8988T (cell line): Measurements from ENCODE around the gene TANGO6.

Source experiments
- DNase-seq: peaks from one replicate; pipeline ENCODE4 v3.0.0; 2011

Gene TANGO6

GRCh38 chr16:69064124-69064763 is 220.9 kb downstream of the TANGO6 start:
- DNase-seq, result no peak

DNA sequence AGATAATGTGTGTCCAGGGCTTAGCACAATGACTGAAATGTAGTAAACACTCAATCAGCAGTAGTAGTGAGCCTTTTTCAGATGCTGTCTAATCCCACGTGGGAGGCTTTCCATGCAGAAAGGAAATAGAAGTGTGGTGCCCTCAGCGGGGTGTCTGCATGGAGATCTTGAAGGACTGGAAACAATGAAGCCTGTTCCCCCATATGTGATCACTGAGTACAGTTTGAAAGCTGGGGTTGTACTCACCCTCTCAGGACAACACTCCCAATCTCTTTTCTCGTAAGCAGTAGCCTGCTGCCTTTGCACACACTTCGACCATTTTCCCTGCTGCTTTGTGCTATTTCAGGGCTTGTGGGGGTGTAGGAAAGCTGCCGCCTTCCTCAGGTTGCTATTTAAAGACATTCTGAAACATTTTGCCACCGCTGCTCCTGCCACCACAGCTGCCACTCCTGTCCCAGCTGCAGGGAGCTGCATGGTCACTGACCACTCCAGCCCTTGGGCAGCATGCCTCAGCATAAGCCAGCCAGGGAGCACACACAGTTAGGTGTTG is 221.5 kb downstream of the TANGO6 start:
- DNase-seq, result no peak

DNA sequence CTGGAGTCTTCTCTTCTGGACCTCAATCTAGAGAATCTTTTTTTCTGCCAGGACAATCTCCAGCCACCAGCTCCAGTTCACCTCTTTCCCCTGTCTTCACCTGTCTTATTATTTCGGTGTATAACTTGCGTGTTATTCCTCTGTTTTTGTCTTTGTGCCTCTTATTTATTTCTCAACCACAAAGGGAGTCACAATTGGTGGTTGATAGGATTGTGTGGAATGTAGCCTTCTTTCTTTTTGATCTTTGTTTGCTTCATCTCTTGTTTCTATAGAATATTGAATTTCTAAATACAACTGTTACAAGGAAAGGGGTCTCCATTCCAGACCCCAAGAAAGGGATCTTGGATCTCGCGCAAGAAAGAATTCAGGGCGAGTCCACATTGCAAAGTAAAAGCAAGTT is 226.2 kb downstream of the TANGO6 start:
- DNase-seq, result no peak

DNA sequence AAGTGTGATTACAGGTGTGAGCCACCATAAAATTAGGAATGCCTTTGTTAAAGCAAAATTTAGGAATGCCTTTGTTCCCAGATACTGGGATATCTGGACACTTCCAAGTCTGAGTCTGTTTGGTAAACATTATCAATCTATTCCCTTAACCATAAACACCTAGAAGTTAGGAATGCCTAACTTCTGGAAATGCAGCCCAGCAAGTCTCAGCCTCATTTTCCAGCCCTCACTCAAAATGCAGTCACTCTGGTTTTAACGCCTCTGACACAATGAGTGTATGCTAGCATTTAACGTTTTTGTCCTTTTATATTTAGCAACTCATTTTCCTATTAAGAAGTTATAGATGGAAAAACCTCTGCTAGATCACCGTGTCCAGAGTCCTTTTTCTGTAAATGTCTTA is 227.7 kb downstream of the TANGO6 start:
- no peak for DNase-seq

GRCh38 chr16:69072640-69072974 is 229.3 kb downstream of the TANGO6 start:
- no peak for DNase-seq

GRCh38 chr16:69073181-69073702 is 229.9 kb downstream of the TANGO6 start:
- peak; percentile 53 for DNase-seq

DNA sequence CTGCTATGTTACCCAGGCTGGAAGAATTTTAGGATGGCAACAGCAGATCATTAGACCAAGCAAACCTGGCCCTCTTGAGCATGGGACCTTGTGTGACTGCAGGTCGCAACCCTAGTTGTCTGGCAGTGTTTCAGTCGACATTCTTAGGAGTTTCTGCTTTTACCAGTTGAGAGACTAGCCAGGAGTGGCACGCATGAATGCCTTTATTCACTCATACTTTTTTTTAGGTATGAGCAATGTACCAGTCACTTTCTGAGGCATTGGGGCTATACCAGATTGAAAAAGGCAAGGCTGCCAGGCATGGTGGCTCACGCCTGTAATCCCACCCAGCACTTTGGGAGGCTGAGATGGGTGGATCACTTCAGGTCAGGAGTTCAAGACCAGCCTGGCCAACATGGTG is 233.9 kb downstream of the TANGO6 start:
- DNase-seq, result no peak

DNA sequence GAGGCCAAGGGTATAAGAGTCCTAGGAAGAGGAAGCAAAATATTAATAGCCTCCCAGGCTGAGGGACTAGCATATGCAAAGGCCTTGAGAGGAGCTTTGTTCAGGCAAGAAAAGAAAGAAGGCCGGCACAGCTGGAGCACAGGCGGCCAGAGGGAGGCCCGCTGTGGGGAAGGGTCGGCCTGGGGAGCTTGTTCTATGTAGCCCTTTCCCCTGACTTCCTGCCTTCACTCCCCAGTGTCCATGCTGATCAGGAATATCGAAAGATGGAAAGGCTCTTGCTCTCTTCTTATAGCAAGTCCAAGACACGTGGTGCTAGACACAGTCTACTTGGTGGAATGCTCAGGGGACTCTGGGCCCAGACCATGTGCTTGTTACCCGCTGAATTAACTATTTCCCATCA is 234.7 kb downstream of the TANGO6 start:
- DNase-seq, result no peak

- no peak for DNase-seq
These were observed 236.4 kb downstream of the TANGO6 start for GRCh38 chr16:69079697-69080096.

GRCh38 chr16:69083306-69083941 is 240.1 kb downstream of the TANGO6 start:
- DNase-seq, result no peak

DNA sequence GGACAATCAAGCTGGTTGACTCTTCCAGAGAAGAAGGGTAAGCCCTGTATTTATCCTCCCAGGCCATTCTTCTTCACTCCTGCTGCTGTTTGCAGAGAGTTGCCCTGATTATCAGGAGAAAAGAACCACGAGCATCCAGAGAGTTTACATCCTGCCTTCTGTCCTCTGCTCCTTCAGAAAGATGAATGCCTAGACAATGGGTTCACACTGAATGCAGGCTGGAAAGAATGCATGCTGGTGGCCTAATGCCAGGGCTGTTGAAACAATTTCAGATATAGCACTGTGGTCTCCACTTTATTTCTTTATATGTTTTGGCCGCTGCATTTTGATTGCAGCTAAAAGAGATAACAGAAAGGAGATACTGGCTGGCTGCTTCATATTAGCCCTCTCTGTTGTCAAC is 241.0 kb downstream of the TANGO6 start:
- DNase-seq, result no peak

GRCh38 chr16:69085032-69085695 is 241.8 kb downstream of the TANGO6 start:
- DNase-seq, result no peak

- no peak for DNase-seq
These were observed 243.8 kb downstream of the TANGO6 start for GRCh38 chr16:69087161-69087581.

DNA sequence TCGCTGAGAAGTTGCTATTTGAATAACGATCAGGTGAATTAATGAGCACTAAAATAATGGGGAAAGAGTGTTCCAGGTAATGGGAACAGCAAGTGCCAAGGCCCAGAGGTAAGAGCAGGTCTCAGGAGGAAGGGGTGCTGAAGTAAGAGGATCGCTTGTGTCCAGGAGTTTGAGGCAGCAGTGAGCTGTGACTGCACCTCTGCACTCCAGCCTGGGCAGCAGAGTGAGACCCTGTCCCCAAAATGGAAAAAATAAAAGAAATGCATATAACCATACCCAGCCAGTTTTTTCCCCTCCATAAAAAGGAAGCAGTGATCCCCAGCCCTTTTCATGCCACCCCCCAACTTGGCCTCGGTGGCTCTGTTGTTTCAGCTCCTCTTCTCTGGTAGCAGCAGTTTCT is 245.4 kb downstream of the TANGO6 start:
- DNase-seq, result no peak

- DNase-seq, result no peak
These were observed 246.0 kb downstream of the TANGO6 start for GRCh38 chr16:69089091-69089910.

GRCh38 chr16:69093974-69094373 is 250.6 kb downstream of the TANGO6 start:
- DNase-seq, result no peak

GRCh38 chr16:69094501-69094900 is 251.2 kb downstream of the TANGO6 start:
- DNase-seq, result no peak

DNA sequence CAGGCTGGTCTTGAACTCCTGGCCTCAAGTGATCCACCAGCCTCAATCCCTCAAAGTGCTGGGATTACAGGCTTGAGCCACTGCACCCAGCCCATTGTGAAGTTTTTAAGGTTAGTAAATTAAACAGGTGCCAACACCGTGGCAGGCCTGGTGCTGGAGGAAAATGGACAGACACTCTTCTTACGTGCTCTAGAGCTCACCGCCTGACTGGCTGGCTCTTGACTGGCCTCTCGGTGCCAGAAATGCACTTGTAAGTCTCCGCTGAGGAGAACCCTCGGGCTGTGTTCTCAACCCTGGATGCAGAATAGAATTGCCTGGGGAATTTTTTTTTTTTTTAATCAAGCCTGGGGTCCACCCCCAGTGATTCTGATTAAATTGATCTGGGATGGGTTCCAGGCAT is 251.9 kb downstream of the TANGO6 start:
- peak; percentile 7 for DNase-seq

DNA sequence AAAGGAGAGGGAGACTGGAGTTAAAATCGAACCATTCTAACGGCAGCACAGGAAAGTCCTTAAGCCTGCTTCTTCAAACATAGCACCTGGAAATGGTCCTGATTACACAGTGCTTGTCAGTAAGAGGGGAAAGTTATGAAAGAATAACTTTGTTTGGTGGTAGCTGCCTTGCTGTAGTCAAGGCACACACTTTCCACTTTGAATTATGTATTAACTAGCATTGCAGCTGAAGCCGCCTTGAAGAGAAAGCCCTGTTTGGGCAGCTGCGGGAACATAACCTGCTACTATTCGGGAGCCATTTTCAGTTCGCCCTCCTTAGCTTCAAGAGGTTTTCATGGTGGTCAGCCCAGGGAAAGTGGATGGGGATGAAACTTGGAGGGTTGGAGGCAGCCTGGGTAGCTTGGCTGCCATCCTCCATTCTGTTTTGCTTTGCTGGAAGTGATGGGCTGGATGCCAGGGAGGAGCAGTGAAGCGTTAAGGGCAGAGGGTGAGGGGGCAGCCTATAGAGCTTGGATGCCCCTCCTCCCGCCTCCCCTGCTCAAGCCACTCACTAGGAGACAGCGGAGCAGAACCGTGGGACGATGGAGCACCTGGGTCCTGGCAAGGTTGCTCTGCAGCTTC is 256.9 kb downstream of the TANGO6 start:
- DNase-seq, result no peak

DNA sequence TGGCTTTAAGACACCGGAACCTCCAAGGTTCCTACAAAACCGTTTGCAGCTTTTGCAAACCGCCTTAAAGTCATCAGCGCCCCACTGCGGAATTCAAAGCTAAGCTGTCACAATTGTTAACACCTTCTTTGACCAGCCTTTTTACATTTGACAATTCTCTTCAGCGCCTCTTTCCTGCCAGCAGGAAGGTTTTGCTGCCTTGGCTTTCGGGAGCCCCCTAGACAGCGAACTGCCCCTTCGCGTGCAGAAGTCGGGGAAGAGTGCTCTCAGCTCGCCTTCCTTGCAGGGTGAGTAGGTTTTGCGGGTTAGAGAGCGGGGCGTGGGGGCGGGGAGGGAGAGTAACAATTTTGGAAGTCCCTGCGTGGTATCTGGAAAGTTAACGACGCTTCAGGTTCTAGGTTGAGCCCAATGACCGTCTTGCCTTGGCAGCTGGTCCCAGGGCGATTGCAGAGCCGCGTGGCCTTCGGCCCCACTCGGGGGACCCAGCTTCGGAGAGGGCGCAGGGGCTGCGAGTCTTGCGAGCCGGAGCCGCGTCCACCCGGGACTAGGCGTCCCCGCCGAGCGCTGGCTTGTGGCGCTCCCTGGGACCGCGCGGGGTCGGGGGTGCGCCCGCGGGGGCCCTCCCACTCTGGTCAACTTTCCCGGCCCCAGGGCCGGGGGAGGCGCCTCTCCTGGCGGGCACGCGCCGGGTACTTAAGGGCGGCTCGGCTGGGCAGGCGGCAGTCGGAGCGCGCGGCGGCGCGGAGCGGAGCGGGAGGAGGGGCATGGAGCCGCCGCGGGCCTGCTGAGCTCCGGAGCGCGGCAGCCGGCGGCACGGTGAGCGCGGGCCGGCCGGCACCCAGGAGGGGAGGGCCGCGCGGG is 262.4 kb downstream of the TANGO6 start, which contains the start of gene HAS3:
Gene HAS3 (plus strand): TSS at position 153 of the 861 bp plus-strand sequence. CDS start 3,743 bp downstream, outside the sequence.
- peak; percentile 94 for DNase-seq
